Measurements from ENCODE around the gene PPARA.

Gene PPARA

GRCh38 chr22:46272196-46272595 lies 121.9 kb downstream of the PPARA start:
- no peak overlapping the region for H3K4me3 ChIP-seq (ENCODE audit: low read depth, low read length)
- TF ChIP-seq CTCF (IDR thresholded peaks at IDR 0.05; ENCODE audit: control insufficient read depth, extremely low read depth, insufficient read depth): no peak
- no peak for DNase-seq (ENCODE audit: low read depth)

- DNase-seq (ENCODE audit: low read depth): no peak
- no peak for TF ChIP-seq CTCF (IDR thresholded peaks at IDR 0.05; ENCODE audit: control insufficient read depth, extremely low read depth, insufficient read depth)
- no peak overlapping the region for H3K4me3 ChIP-seq (ENCODE audit: low read depth, low read length)
Observed at GRCh38 chr22:46272762-46273431, 122.6 kb downstream of the PPARA start.

GRCh38 chr22:46273432-46274148 lies 123.3 kb downstream of the PPARA start:
- no peak for TF ChIP-seq CTCF (IDR thresholded peaks at IDR 0.05; ENCODE audit: control insufficient read depth, extremely low read depth, insufficient read depth)
- H3K4me3 ChIP-seq (ENCODE audit: low read depth, low read length): no peak overlapping the region
- no peak for DNase-seq (ENCODE audit: low read depth)

- no peak for DNase-seq (ENCODE audit: low read depth)
- no peak for TF ChIP-seq CTCF (IDR thresholded peaks at IDR 0.05; ENCODE audit: control insufficient read depth, extremely low read depth, insufficient read depth)
- H3K4me3 ChIP-seq (ENCODE audit: low read depth, low read length): no peak overlapping the region
Observed at GRCh38 chr22:46274381-46274780, 124.1 kb downstream of the PPARA start.

GRCh38 chr22:46275455-46276122 lies 125.3 kb downstream of the PPARA start:
- no peak for TF ChIP-seq CTCF (IDR thresholded peaks at IDR 0.05; ENCODE audit: control insufficient read depth, extremely low read depth, insufficient read depth)
- no peak for DNase-seq (ENCODE audit: low read depth)
- H3K4me3 ChIP-seq (ENCODE audit: low read depth, low read length): no peak overlapping the region

GRCh38 chr22:46276563-46276962 lies 126.2 kb downstream of the PPARA start:
- TF ChIP-seq CTCF (IDR thresholded peaks at IDR 0.05; ENCODE audit: control insufficient read depth, extremely low read depth, insufficient read depth): no peak
- DNase-seq (ENCODE audit: low read depth): no peak
- H3K4me3 ChIP-seq (ENCODE audit: low read depth, low read length): no peak overlapping the region
